ENCODE measurements around the gene NR3C1.

The NR3C1 gene

DNA sequence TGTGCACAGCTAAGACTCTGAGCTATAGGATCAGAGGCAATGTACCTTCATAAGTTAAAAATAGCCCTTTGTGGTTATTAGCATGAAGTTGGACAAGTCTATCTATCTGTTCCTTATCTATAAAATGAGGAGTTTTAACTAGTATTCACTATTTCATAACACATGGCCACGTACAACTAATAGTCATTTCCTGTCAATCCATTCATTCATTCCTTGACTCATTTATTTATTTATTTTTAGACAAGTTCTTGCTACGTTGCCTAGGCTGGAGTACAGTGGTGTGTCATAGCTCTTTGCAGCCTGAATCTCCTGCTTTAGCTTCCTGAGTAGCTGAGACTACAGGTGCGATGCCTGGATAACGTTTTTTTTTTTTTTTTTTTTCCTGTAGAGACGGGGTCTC, 92.1 kb downstream of the NR3C1 start:
- DNase-seq (ENCODE audit: low read depth in 2 of 2), result no peak

DNA sequence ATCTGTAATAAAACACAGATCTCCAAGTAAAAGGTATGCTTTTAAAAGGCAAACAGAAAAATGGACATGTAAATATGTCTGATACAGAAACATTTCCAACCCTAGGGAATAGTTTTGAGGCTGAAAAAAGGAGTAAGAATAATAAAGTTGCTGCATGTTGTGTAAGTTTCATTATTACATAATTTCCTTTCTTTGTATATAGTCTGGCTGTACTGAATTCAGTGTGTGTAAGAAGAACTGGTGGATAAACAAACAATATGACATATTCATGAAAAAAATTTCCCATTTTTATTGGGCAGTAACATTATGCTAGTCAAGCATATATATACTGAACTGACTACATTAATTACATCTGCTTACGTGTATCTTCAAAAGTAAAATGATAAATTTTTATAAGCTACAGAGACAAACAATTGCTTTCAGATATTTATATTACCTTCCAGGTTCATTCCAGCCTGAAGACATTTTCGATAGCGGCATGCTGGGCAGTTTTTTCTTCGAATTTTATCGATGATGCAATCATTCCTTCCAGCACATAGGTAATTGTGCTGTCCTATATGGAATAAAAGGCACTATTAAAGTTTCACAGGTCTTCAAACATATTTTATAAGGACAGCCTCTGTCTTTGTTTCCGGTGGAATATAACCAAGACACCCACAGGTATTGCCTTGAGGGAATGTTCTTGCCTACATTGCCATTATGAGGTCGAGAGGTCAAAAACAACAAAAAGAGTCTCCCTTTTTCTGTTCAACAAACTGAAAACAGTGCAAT, 93.6 kb downstream of the NR3C1 start:
- DNase-seq (ENCODE audit: low read depth in 2 of 2), result no peak

GRCh38 chr5:143308731-143309130, 94.8 kb downstream of the NR3C1 start:
- DNase-seq (ENCODE audit: low read depth in 2 of 2), result no peak

- no peak for DNase-seq (ENCODE audit: low read depth in 2 of 2)
Observed at GRCh38 chr5:143306040-143306439, 97.4 kb downstream of the NR3C1 start.

DNA sequence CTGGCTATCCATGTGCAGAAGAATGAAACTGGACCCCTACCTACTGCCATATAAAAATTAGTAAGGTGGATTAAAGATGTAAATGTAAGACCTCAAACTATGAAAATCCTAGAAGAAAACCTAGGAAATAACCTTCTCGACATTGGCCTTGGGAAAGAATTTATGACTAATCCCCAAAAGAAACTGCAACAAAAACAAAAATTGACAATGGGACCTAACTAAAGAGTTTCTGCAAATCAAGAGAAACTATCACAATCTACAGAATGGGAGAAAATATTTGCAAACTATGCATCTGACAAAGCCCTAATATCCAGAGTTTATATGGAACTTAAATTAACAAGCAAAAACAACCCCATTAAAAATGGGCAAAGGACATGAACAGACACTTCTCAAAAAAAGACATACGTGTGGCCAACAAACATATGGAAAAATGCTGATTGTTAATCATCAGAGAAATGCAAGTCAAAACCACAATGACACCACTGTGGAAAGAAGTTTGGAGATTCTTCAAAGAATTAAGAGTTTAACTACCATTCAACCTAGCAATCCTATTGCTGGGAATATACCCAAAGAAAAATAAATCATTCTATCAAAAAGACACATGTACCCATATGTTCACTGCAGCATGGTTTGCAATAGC, 98.5 kb downstream of the NR3C1 start:
- DNase-seq (ENCODE audit: low read depth in 2 of 2), result no peak

GRCh38 chr5:143302341-143303045, 101.0 kb downstream of the NR3C1 start:
- DNase-seq (ENCODE audit: low read depth in 2 of 2), result no peak

GRCh38 chr5:143297756-143298155, 105.7 kb downstream of the NR3C1 start:
- DNase-seq (ENCODE audit: low read depth in 2 of 2), result no peak

GRCh38 chr5:143290125-143290524, 113.4 kb downstream of the NR3C1 start:
- no peak for DNase-seq (ENCODE audit: low read depth in 2 of 2)

DNA sequence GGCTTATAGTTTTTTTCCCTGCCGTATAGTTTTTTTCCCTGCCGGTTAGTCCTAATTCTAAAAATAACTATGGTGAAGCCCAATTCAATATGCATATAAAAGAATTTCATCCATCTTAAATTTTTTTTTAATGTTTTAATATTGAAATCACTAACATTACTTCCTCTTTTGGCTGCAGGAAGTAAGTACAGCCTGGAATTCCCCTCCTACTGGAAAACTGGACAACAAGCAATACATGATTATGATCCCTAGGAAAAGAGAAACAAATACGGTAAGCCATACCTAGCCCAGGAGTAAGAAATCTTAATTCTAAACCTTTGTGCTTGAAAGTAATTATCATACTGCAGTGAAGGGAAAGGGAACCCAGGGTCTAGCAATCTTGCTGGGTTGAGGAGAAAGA, 119.0 kb downstream of the NR3C1 start:
- no peak for DNase-seq (ENCODE audit: low read depth in 2 of 2)

DNA sequence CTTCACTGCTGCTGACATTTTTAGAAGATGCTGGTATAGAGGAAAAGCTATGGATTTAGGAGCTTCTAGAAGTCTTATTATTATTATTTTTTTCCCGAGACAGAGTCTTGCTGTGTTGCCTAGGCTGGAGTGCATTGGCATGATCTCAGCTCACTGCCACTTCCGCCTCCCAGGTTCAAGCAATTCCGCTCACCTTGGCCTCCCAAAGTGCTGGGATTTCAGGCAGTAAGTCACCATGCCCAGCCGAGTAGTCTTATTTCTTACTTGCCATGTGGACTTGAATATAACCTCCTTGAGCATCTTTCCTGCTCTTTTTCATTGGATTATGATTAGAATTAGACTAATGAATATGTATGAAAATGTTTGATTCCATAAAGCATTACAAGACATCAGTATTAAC, 119.5 kb downstream of the NR3C1 start:
- DNase-seq (ENCODE audit: low read depth in 2 of 2), result no peak

DNA sequence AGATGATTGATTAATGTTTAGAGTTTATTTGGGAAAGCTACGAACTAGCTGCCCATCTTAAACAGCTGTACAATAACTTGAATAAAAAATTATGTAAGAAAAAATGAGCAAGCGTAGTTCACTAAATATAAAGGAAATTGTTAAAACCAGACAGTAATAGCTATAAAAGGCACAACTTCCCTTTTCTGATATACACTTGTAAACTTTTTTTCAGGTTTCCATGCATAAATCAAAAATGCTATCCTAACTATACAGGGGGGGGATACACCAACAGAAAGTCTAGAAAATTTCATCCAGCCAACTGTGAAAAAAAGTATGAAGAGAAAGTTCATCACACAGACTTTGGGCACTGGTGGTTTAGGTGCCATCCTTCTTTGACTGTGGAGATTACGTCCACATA, 122.3 kb downstream of the NR3C1 start:
- no peak for DNase-seq (ENCODE audit: low read depth in 2 of 2)

DNA sequence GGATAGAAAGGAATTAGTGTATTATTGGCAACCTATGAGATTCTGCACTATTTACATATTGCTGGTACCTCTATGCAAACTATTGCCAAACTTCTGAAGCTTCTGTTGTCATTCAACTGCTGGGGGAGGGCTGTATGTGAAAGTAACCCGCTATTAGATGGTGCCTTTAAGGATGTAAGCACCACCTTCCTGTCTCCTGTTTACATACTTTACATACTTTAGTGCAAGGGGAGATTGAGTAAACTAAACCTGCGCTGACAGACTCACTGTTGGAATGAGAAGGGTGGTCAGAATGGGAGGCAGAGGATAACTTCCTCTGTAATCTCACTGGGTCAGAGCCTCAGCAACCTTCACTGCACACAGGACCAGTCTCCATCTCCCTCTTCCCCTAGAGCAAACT, 123.8 kb downstream of the NR3C1 start:
- no peak for DNase-seq (ENCODE audit: low read depth in 2 of 2)

DNA sequence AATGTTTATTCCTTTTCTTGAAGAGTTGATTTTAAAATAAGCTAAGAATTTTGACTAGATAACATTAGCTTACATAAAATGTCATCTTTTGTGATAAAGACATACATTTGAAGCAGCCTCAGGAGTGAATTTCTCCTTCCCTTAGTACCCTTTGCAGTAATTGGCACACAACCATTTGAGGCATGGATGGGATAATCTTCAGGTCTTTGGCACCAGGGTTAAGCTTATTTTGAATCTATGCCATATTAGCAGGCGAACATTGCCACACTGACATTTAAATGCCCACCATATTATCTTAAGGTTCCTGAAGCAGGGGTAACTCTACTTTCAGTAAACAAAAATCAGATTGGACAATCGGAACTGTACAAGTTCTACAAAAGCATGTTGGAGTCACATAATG, 126.0 kb downstream of the NR3C1 start:
- no peak for DNase-seq (ENCODE audit: low read depth in 2 of 2)

- DNase-seq (ENCODE audit: low read depth in 2 of 2), result no peak
Observed at GRCh38 chr5:143275512-143276363, 127.7 kb downstream of the NR3C1 start.

GRCh38 chr5:143274952-143275351, 128.5 kb downstream of the NR3C1 start:
- DNase-seq (ENCODE audit: low read depth in 2 of 2), result no peak

DNA sequence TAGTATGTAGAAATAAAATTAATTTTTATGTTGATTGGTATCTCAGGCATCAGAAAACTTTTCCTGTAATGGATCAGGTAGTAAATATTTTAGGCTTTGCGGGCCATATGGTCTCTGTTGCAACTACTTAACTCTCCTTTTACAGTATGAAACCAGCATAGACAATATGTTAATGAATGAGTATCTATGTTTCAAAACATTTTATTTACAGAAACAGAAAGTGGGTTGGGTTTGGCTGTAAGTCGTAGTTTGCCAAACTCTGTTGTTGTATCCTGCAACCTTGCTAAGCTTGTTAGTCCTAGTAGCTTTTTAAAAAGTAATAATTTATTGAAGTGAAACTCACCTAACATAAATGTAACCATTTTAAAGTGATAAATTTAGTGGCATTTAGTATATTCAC, 132.1 kb downstream of the NR3C1 start:
- no peak for DNase-seq (ENCODE audit: low read depth in 2 of 2)

DNA sequence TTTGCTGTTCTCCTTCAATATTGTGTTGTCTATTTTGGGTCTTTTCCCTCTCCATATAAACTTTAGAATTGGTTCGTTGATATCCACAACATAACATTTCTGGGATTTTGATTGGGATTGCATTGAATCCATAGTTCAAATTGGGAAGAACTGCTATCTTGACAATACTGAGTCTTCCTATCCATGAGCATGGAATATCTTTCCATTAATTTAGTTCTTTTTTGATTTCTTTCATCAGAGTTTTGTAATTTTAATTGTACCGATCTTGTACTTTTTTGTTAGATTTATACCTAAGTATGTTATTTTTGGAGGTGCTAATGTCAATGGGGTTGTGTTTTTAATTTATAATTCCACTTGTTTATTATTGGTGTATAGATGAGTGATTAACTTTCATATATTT, 135.1 kb downstream of the NR3C1 start:
- no peak for DNase-seq (ENCODE audit: low read depth in 2 of 2)

- no peak for DNase-seq (ENCODE audit: low read depth in 2 of 2)
Observed at GRCh38 chr5:143267186-143267585, 136.3 kb downstream of the NR3C1 start.

GRCh38 chr5:143265995-143266394, 137.5 kb downstream of the NR3C1 start:
- DNase-seq (ENCODE audit: low read depth in 2 of 2), result no peak

DNA sequence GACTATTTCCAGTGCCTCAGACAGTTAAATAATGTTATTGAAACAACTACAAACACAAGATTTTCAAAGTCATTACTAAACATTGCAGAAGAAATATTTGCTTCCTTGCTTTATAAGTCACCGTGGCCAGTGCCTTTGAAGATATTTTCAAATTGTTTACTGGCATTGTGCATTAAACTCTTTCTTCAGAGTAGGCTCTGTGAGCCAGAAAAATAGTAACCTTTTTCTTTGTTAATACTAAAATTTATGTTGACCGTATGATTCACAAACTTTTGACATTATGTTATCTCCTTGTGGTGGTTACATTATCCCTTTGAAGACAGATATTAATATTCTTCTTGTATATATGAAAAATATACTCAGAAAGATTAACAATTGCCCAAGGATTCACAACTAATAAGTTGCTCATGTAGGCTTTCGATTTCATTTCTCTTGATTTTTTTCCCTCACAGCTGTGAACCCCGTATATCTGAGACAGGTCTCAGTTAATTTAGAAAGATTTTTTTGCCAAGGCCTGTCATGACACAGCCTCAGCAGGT, 140.1 kb downstream of the NR3C1 start:
- no peak for DNase-seq (ENCODE audit: low read depth in 2 of 2)

GRCh38 chr5:143262393-143263174, 140.9 kb downstream of the NR3C1 start:
- DNase-seq (ENCODE audit: low read depth in 2 of 2), result no peak
